Measurements from ENCODE around the gene SHC4. TPM values are rescaled to one million over a fixed set of nuclear protein-coding genes. Genes with fewer than 3 reads are reported as not detected.
A peak's percentile ranks its signal among the peaks of the same experiment; 100 is the strongest.

The SHC4 gene
- total and polyA plus RNA-seq, 9 of the 15 experiments (the other 6 are each of a cell fraction or from before 2014, with no cell fraction given), result 0.43 to 1.2 (median 0.67) TPM

DNA sequence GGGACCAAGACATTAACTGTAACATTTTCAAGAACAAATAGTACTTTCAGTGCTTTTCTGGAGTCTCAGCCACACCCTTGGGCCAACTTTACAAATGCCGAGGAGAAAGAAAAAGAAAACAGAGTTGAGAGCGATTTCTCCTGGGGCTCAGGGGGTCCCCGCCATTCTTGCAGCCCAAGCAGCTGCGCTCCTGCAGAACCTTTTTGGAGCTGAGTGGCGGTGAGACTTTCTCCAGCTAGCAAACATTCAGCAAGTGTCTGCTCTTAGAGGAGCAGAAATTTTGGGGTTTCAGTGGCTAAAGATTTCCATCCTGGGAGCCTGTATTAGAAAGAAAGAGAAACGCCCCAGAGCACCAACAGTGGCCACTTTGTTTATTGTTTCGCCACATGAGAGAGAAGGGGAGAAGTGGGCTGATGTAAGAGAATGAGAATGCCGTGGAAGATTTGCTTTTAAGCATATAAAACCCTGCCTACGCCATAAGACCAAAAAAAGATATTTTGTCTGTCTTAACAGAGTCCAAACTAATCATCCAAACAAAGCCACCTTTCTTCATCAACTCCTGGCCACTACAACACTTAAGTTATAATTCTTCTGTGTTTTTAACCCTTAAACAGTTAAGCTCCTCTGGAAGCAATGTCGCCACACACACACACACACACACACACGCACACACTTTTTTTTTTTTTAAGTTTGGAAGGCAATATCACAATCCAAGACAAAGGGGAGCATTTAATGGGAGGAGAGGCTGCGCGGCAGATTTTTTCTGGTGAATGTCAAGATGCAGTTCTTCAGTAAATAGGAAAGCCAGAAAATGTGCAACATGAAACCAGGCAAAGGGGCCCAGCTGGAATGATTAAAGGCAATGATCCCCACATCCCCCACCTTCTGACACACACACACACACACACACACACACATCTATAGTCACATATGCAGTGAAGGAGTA, 66.6 kb downstream of the SHC4 start (continued):
- TF ChIP-seq TEAD4 (IDR thresholded peaks at IDR 0.05; ENCODE audit: low read length) (no peak), TEAD4 (CRISPR knock-in tag; IDR thresholded peaks at IDR 0.05; ENCODE audit: borderline replicate concordance) (no peak), NR2C1 (IDR thresholded peaks at IDR 0.05) (no peak), NR2C1 (tag; IDR thresholded peaks at IDR 0.05) (no peak), ATF7 (IDR thresholded peaks at IDR 0.05) (no peak), EP300 (IDR thresholded peaks at IDR 0.05; ENCODE audit: low read length) (no peak), HNRNPK (IDR thresholded peaks at IDR 0.05; ENCODE audit: low read depth, low read length, poor library complexity, severe bottlenecking) (no peak), ZNF384 (IDR thresholded peaks at IDR 0.05; ENCODE audit: low read depth, low read length) (peak; percentile 87), THAP12 (CRISPR knock-in tag; IDR thresholded peaks at IDR 0.05) (no peak), EP400 (IDR thresholded peaks at IDR 0.05) (peak; percentile 61), SRF (CRISPR knock-in tag; IDR thresholded peaks at IDR 0.05) (no peak), YBX1 (IDR thresholded peaks at IDR 0.05) (no peak)
- TF ChIP-seq, protein P1, sequence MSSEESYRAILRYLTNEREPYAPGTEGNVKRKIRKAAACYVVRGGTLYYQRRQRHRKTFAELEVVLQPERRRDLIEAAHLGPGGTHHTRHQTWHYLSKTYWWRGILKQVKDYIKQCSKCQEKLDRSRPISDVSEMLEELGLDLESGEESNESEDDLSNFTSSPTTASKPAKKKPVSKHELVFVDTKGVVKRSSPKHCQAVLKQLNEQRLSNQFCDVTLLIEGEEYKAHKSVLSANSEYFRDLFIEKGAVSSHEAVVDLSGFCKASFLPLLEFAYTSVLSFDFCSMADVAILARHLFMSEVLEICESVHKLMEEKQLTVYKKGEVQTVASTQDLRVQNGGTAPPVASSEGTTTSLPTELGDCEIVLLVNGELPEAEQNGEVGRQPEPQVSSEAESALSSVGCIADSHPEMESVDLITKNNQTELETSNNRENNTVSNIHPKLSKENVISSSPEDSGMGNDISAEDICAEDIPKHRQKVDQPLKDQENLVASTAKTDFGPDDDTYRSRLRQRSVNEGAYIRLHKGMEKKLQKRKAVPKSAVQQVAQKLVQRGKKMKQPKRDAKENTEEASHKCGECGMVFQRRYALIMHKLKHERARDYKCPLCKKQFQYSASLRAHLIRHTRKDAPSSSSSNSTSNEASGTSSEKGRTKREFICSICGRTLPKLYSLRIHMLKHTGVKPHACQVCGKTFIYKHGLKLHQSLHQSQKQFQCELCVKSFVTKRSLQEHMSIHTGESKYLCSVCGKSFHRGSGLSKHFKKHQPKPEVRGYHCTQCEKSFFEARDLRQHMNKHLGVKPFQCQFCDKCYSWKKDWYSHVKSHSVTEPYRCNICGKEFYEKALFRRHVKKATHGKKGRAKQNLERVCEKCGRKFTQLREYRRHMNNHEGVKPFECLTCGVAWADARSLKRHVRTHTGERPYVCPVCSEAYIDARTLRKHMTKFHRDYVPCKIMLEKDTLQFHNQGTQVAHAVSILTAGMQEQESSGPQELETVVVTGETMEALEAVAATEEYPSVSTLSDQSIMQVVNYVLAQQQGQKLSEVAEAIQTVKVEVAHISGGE (CRISPR knock-in tag; IDR thresholded peaks at IDR 0.05), result no peak
- TF ChIP-seq, protein P2, sequence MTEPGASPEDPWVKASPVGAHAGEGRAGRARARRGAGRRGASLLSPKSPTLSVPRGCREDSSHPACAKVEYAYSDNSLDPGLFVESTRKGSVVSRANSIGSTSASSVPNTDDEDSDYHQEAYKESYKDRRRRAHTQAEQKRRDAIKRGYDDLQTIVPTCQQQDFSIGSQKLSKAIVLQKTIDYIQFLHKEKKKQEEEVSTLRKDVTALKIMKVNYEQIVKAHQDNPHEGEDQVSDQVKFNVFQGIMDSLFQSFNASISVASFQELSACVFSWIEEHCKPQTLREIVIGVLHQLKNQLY (CRISPR knock-in tag; conservative IDR thresholded peaks at IDR 0.05), result no peak
- TF ChIP-seq, protein P3, sequence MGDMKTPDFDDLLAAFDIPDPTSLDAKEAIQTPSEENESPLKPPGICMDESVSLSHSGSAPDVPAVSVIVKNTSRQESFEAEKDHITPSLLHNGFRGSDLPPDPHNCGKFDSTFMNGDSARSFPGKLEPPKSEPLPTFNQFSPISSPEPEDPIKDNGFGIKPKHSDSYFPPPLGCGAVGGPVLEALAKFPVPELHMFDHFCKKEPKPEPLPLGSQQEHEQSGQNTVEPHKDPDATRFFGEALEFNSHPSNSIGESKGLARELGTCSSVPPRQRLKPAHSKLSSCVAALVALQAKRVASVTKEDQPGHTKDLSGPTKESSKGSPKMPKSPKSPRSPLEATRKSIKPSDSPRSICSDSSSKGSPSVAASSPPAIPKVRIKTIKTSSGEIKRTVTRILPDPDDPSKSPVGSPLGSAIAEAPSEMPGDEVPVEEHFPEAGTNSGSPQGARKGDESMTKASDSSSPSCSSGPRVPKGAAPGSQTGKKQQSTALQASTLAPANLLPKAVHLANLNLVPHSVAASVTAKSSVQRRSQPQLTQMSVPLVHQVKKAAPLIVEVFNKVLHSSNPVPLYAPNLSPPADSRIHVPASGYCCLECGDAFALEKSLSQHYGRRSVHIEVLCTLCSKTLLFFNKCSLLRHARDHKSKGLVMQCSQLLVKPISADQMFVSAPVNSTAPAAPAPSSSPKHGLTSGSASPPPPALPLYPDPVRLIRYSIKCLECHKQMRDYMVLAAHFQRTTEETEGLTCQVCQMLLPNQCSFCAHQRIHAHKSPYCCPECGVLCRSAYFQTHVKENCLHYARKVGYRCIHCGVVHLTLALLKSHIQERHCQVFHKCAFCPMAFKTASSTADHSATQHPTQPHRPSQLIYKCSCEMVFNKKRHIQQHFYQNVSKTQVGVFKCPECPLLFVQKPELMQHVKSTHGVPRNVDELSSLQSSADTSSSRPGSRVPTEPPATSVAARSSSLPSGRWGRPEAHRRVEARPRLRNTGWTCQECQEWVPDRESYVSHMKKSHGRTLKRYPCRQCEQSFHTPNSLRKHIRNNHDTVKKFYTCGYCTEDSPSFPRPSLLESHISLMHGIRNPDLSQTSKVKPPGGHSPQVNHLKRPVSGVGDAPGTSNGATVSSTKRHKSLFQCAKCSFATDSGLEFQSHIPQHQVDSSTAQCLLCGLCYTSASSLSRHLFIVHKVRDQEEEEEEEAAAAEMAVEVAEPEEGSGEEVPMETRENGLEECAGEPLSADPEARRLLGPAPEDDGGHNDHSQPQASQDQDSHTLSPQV (IDR thresholded peaks at IDR 0.05), result 0 out of 2 replicates have a peak, but pooled peaks have one; percentile 27

Measured in K562 (cell line).